ENCODE measurements around the gene ATP11C. TPM values are rescaled to one million over a fixed set of nuclear protein-coding genes. Genes with fewer than 3 reads are reported as not detected.

ATP11C gene
- total RNA-seq, 1 experiment from 2014 or later, result 19.4 TPM

- DNase-seq (ENCODE audit: low read depth, low spot score), result no peak
- H3K79me2 ChIP-seq (ENCODE audit: insufficient read depth, low read length), result no peaks in the 10 kb centered on the region
- no peaks in the 10 kb centered on the region for H4K20me1 ChIP-seq (ENCODE audit: insufficient read depth)
- ATAC-seq, result no peak
- no peaks in the 10 kb centered on the region for H3K36me3 ChIP-seq (ENCODE audit: control insufficient read depth in 1 of 2, insufficient read depth in 2 of 2, low read length in 2 of 2)
- H3K9ac ChIP-seq (ENCODE audit: low read length), result no peak overlapping the region
- H2AFZ ChIP-seq (ENCODE audit: low read depth, low read length, poor library complexity, severe bottlenecking), result no peak overlapping the region
- CTCF ChIA-PET, result no interaction called here
- no peaks in the 10 kb centered on the region for H3K9me3 ChIP-seq (ENCODE audit: control insufficient read depth in 1 of 2, insufficient read depth in 1 of 2, low read depth in 1 of 2, low read length in 2 of 2)
- BruUV-seq (replicated peaks), result no TSS peak
- no peak overlapping the region for H3K27ac ChIP-seq (ENCODE audit: low read depth, low read length)
- RAD21 ChIA-PET (ENCODE audit: low non-redundant PET in 1 of 2, low total read pairs in 2 of 2, uncharacterized antibody in 2 of 2, unreplicated experiment in 2 of 2), result no interaction called here
- H3K9me2 ChIP-seq (ENCODE audit: insufficient read depth), result no peaks in the 10 kb centered on the region
- H3K4me3 ChIP-seq (replicated peaks in 1 of 2; ENCODE audit: low read depth in 1 of 2, low read length in 2 of 2), result no peak overlapping the region
- POLR2A ChIA-PET, result no interaction called here
- no peaks in the 10 kb centered on the region for H3K27me3 ChIP-seq (ENCODE audit: insufficient read depth, low read length)
- TF ChIP-seq EZH2 (IDR thresholded peaks at IDR 0.05) (no peak), JUND (IDR thresholded peaks at IDR 0.05) (no peak), ZFX (IDR thresholded peaks at IDR 0.05) (no peak), EGR1 (IDR thresholded peaks at IDR 0.05; ENCODE audit: low read depth) (no peak)
- H3K4me1 ChIP-seq (ENCODE audit: control insufficient read depth in 1 of 2, insufficient read depth in 2 of 2, low read length in 2 of 2), result no peaks in the 10 kb centered on the region
- intact Hi-C loops (cut with micrococcal nuclease), result no loop called here
- no peak overlapping the region for H3K4me2 ChIP-seq (ENCODE audit: low read length)
These were observed 230.2 kb downstream of the ATP11C start for GRCh38 chrX:139702658-139703057.

GRCh38 chrX:139692908-139693307, 239.9 kb downstream of the ATP11C start:
- BruUV-seq (replicated peaks), result no TSS peak
- H3K4me2 ChIP-seq (ENCODE audit: low read length), result no peak overlapping the region
- no peak overlapping the region for H3K27ac ChIP-seq (ENCODE audit: low read depth, low read length)
- no peak overlapping the region for H3K9ac ChIP-seq (ENCODE audit: low read length)
- H2AFZ ChIP-seq (ENCODE audit: low read depth, low read length, poor library complexity, severe bottlenecking), result no peak overlapping the region
- CTCF ChIA-PET, result no interaction called here
- no peaks in the 10 kb centered on the region for H3K4me1 ChIP-seq (ENCODE audit: control insufficient read depth in 1 of 2, insufficient read depth in 2 of 2, low read length in 2 of 2)
- RAD21 ChIA-PET (ENCODE audit: low non-redundant PET in 1 of 2, low total read pairs in 2 of 2, uncharacterized antibody in 2 of 2, unreplicated experiment in 2 of 2), result no interaction called here
- no peaks in the 10 kb centered on the region for H3K27me3 ChIP-seq (ENCODE audit: insufficient read depth, low read length)
- H3K36me3 ChIP-seq (ENCODE audit: control insufficient read depth in 1 of 2, insufficient read depth in 2 of 2, low read length in 2 of 2), result no peaks in the 10 kb centered on the region
- POLR2A ChIA-PET, result no interaction called here
- no peaks in the 10 kb centered on the region for H4K20me1 ChIP-seq (ENCODE audit: insufficient read depth)
- ATAC-seq, result no peak
- H3K9me3 ChIP-seq (ENCODE audit: control insufficient read depth in 1 of 2, insufficient read depth in 1 of 2, low read depth in 1 of 2, low read length in 2 of 2), result no peaks in the 10 kb centered on the region
- no peak for DNase-seq (ENCODE audit: low read depth, low spot score)
- no peak overlapping the region for H3K4me3 ChIP-seq (replicated peaks in 1 of 2; ENCODE audit: low read depth in 1 of 2, low read length in 2 of 2)
- intact Hi-C loops (cut with micrococcal nuclease), result no loop called here
- H3K9me2 ChIP-seq (ENCODE audit: insufficient read depth), result no peaks in the 10 kb centered on the region
- H3K79me2 ChIP-seq (ENCODE audit: insufficient read depth, low read length), result no peaks in the 10 kb centered on the region
- TF ChIP-seq EZH2phosphoT487 (IDR thresholded peaks at IDR 0.05; ENCODE audit: borderline replicate concordance) (no peak), ZNF274 (IDR thresholded peaks at IDR 0.05; ENCODE audit: low read depth, low read length) (no peak), EZH2 (IDR thresholded peaks at IDR 0.05) (no peak), CTCF (IDR thresholded peaks at IDR 0.05 in 2 of 3, conservative IDR thresholded peaks at IDR 0.05 in 1 of 3; ENCODE audit: borderline replicate concordance in 1 of 3, insufficient read depth in 1 of 3, low read depth in 2 of 3, low read length in 2 of 3) (no peak), ZBTB33 (IDR thresholded peaks at IDR 0.05; ENCODE audit: extremely low read depth, insufficient replicate concordance, low read length) (no peak), EGR1 (IDR thresholded peaks at IDR 0.05; ENCODE audit: low read depth) (no peak), JUND (IDR thresholded peaks at IDR 0.05) (no peak), SIN3A (IDR thresholded peaks at IDR 0.05; ENCODE audit: low read depth) (no peak), TCF7L2 (IDR thresholded peaks at IDR 0.05; ENCODE audit: borderline replicate concordance, extremely low read depth, insufficient read depth, insufficient read length) (no peak), CBX3 (IDR thresholded peaks at IDR 0.05; ENCODE audit: low read depth) (no peak), YY1 (IDR thresholded peaks at IDR 0.05; ENCODE audit: extremely low read depth, insufficient replicate concordance, low read depth, low read length) (no peak)

Measured in HCT116 (cell line).